GM23338 (cell line): Measurements from ENCODE around the gene PTOV1. TPM values are rescaled to one million over a fixed set of nuclear protein-coding genes. Genes with fewer than 3 reads are reported as not detected.

Experiments
- ATAC-seq: fragments of 200-7000 bp; cut with Tn5 transposase; 3 replicates; pipeline ENCODE4 v1.9.1; 2020
- DNase-seq: peaks from one replicate; pipeline ENCODE4 v3.0.0-alpha.2; 2015; ENCODE audit warnings: low spot score
- H2AFZ ChIP-seq: fragments of 200-600 bp; sonication (generic); 2 replicates; pipeline ENCODE4 v1.8.0; 2016; ENCODE audit warnings: antibody characterized with exemption, mild to moderate bottlenecking, moderate library complexity
- H3F3A ChIP-seq: fragments of 200-600 bp; sonication (generic); replicated peaks from 2 replicates; pipeline ENCODE4 v1.8.0; 2017; ENCODE audit warnings: antibody characterized with exemption, mixed run types, low read depth
- H3K27ac ChIP-seq: fragments of 200-600 bp; sonication (generic); 2 replicates; pipeline ENCODE4 v1.6.1; 2016; ENCODE audit warnings: low read depth
- H3K27me3 ChIP-seq: fragments of 200-600 bp; sonication (generic); 2 replicates; pipeline ENCODE4 v1.8.0; 2016; ENCODE audit warnings: mild to moderate bottlenecking, mixed run types, moderate library complexity; ENCODE audit not compliant: insufficient read depth
- H3K36me3 ChIP-seq: fragments of 200-600 bp; sonication (generic); 2 replicates; pipeline ENCODE4 v1.8.0; 2016; ENCODE audit warnings: mild to moderate bottlenecking; ENCODE audit not compliant: insufficient read depth
- H3K4me1 ChIP-seq: fragments of 200-600 bp; sonication (generic); 2 replicates; pipeline ENCODE4 v1.8.0; 2016; ENCODE audit warnings: mild to moderate bottlenecking, moderate library complexity; ENCODE audit not compliant: insufficient read depth
- H3K4me2 ChIP-seq: fragments of 200-600 bp; sonication (generic); 2 replicates; pipeline ENCODE4 v1.7.1; 2017; ENCODE audit warnings: mixed run types
- H3K4me3 ChIP-seq: fragments of 200-600 bp; sonication (generic); 2 replicates; pipeline ENCODE4 v1.6.1; 2016; ENCODE audit warnings: mixed run types
- H3K79me2 ChIP-seq: fragments of 200-600 bp; sonication (generic); replicated peaks from 2 replicates; pipeline ENCODE4 v1.8.0; 2017; ENCODE audit warnings: mild to moderate bottlenecking; ENCODE audit not compliant: insufficient read depth
- H3K9me2 ChIP-seq: fragments of 200-600 bp; sonication (generic); 2 replicates; pipeline ENCODE4 v1.8.0; 2017; ENCODE audit not compliant: insufficient read depth
- H4K20me1 ChIP-seq: fragments of 200-600 bp; sonication (generic); replicated peaks from 2 replicates; pipeline ENCODE4 v1.8.0; 2017; ENCODE audit warnings: mild to moderate bottlenecking; ENCODE audit not compliant: insufficient read depth
- H3K27ac Mint-ChIP-seq: 2 replicates; pipeline ENCODE4 v1.8.0; 2020; ENCODE audit warnings: inconsistent platforms, mild to moderate bottlenecking, moderate library complexity, mixed read lengths
- H3K27me3 Mint-ChIP-seq: 3 replicates; pipeline ENCODE4 v1.8.0; 2022; ENCODE audit warnings: low read depth, mild to moderate bottlenecking, moderate library complexity, mixed read lengths, inconsistent platforms; ENCODE audit not compliant: insufficient read depth, poor library complexity
- H3K36me3 Mint-ChIP-seq: 3 replicates; pipeline ENCODE4 v1.8.0; 2021; ENCODE audit warnings: low read depth, mild to moderate bottlenecking, inconsistent platforms, moderate library complexity, mixed read lengths
- H3K4me1 Mint-ChIP-seq: 3 replicates; pipeline ENCODE4 v1.8.0; 2020; ENCODE audit warnings: mild to moderate bottlenecking, inconsistent platforms, mixed read lengths
- H3K4me3 Mint-ChIP-seq: 3 replicates; pipeline ENCODE4 v1.8.0; 2021; ENCODE audit warnings: moderate library complexity, mild to moderate bottlenecking, inconsistent platforms, mixed read lengths
- H3K9me3 Mint-ChIP-seq: 3 replicates; pipeline ENCODE4 v1.8.0; 2020; ENCODE audit warnings: moderate library complexity, mild to moderate bottlenecking, inconsistent platforms, mixed read lengths
- CREB1 ChIP-seq: fragments of 250-450 bp; sonication (Bioruptor Pico); IDR thresholded peaks from 2 replicates; pipeline ENCODE4 v1.5.0; 2020; ENCODE audit warnings: low read depth, mild to moderate bottlenecking, moderate library complexity
- EZH2 ChIP-seq: fragments of 200-600 bp; sonication (generic); IDR thresholded peaks from one replicate; pipeline ENCODE4 v1.8.0; 2017; ENCODE audit warnings: antibody characterized with exemption, mild to moderate bottlenecking, low read depth; ENCODE audit not compliant: unreplicated experiment
- EZH2phosphoT487 ChIP-seq: fragments of 200-600 bp; sonication (generic); IDR thresholded peaks from one replicate; pipeline ENCODE4 v1.8.1; 2018; ENCODE audit warnings: antibody characterized with exemption; ENCODE audit not compliant: unreplicated experiment
- JUNB ChIP-seq: IDR thresholded peaks from one replicate; pipeline ENCODE4 v1.6.1; 2016; ENCODE audit warnings: antibody characterized with exemption; ENCODE audit not compliant: unreplicated experiment
- NANOG ChIP-seq: IDR thresholded peaks from 2 replicates; pipeline ENCODE4 v1.6.1; 2016; ENCODE audit warnings: antibody characterized with exemption, borderline replicate concordance
- POLR2AphosphoS5 ChIP-seq: IDR thresholded peaks from 2 replicates; pipeline ENCODE4 v1.6.1; 2016; ENCODE audit warnings: antibody characterized with exemption, low read depth
- STAT1 ChIP-seq: IDR thresholded peaks from one replicate; pipeline ENCODE4 v1.6.1; 2016; ENCODE audit warnings: antibody characterized with exemption; ENCODE audit not compliant: unreplicated experiment
- ZNF114 ChIP-seq: fragments of 250-450 bp; sonication (Bioruptor Pico); IDR thresholded peaks from 2 replicates; pipeline ENCODE4 v1.5.0; 2020; ENCODE audit warnings: mild to moderate bottlenecking, moderate library complexity
- ZNF331 ChIP-seq: fragments of 250-450 bp; sonication (Bioruptor Pico); IDR thresholded peaks from 2 replicates; pipeline ENCODE4 v1.5.0; 2020; ENCODE audit warnings: low read depth, mild to moderate bottlenecking, moderate library complexity
- polyA plus RNA-seq: library from polyadenylated mRNA; unstranded; fragments of >200 nt; fragmentation: Nextera tagmentation; extraction: Ambion mirVana; gene quantifications from 2 replicates; pipeline ENCODE4 v1.2.1, GENCODE V29; 2016
- total RNA-seq: library from RNA; depleted of rRNA; stranded (reverse); fragments of >200 nt; shearing (Covaris generic); gene quantifications from 2 replicates; pipeline ENCODE4 v1.2.3, GENCODE V29; 2014
- TF ChIP-seq, protein P1 (sequence below): fragments of 250-450 bp; sonication (Bioruptor Pico); IDR thresholded peaks from 2 replicates; pipeline ENCODE4 v1.5.0; 2020; ENCODE audit warnings: mild to moderate bottlenecking, moderate library complexity
- TF ChIP-seq, protein P2 (sequence below), 2 experiments: fragments of 200-600 bp in 1 of 2; sonication (generic) in 1 of 2; conservative IDR thresholded peaks; 2 replicates each; pipeline versions ENCODE4 v1.5.1 to v1.6.1; 2016 to 2017; ENCODE audit warnings: antibody characterized with exemption in 2 of 2, low read depth in 2 of 2, mild to moderate bottlenecking in 2 of 2, moderate library complexity in 1 of 2
- TF ChIP-seq, protein P3 (sequence below): IDR thresholded peaks from 2 replicates; pipeline ENCODE4 v1.6.1; 2016; ENCODE audit warnings: antibody characterized with exemption
- TF ChIP-seq, protein P4 (sequence below): IDR thresholded peaks from one replicate; pipeline ENCODE4 v1.6.1; 2018; ENCODE audit warnings: antibody characterized with exemption; ENCODE audit not compliant: unreplicated experiment

PTOV1 gene
- total and polyA plus RNA-seq, 2 experiments from 2014 or later = 188 to 209 TPM

DNA sequence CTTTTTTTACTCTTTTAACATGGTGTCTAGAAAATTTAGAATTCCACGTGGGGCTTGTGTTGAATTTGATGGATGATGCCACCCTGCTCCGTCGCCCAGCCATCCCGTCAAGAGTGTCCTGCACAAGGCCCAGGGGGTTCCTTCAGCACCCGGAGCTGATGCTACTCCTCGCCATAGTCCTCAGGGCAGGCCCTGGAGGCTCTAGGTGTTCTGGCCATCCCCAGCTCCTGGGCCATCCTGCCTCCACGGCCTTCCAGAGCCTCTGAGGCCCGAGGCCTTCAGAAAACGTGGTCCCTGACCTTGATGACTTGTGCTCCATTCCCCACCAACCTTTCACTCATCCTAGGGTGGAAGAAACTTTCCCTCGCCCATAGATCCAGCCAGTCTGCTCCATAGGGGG is 22.9 kb downstream of the PTOV1 start:
- peaks cover 14% of the 10 kb centered on the region; the same call in 1 of the 2 replicates for H3F3A ChIP-seq
- no peaks in the 10 kb centered on the region for H3K9me2 ChIP-seq
- H4K20me1 ChIP-seq = no peaks in the 10 kb centered on the region; the same call in 1 of the 2 replicates
- peaks cover 24% of the 10 kb centered on the region for H3K79me2 ChIP-seq
- no peak overlapping the region for H3K27ac ChIP-seq
- Mint-ChIP-seq H3K36me3 (peaks cover 21% of the 10 kb centered on the region), H3K9me3 (no peaks in the 10 kb centered on the region; the same call in 1 of the 3 replicates), H3K27me3 (peaks cover 16% of the 10 kb centered on the region), H3K4me3 (no peak overlapping the region; the same call in 2 of the 3 replicates), H3K27ac (no peak overlapping the region), H3K4me1 (peaks cover 27% of the 10 kb centered on the region)
- H3K4me3 ChIP-seq = no peak overlapping the region
- H3K27me3 ChIP-seq = no peaks in the 10 kb centered on the region
- peaks cover 18% of the 10 kb centered on the region; the same call in 1 of the 2 replicates for H3K4me1 ChIP-seq
- H3K4me2 ChIP-seq = no peak overlapping the region
- H3K36me3 ChIP-seq = no peaks in the 10 kb centered on the region
- ATAC-seq (no peak), DNase-seq (no peak)
- no peak overlapping the region for H2AFZ ChIP-seq
- TF ChIP-seq, protein P1, sequence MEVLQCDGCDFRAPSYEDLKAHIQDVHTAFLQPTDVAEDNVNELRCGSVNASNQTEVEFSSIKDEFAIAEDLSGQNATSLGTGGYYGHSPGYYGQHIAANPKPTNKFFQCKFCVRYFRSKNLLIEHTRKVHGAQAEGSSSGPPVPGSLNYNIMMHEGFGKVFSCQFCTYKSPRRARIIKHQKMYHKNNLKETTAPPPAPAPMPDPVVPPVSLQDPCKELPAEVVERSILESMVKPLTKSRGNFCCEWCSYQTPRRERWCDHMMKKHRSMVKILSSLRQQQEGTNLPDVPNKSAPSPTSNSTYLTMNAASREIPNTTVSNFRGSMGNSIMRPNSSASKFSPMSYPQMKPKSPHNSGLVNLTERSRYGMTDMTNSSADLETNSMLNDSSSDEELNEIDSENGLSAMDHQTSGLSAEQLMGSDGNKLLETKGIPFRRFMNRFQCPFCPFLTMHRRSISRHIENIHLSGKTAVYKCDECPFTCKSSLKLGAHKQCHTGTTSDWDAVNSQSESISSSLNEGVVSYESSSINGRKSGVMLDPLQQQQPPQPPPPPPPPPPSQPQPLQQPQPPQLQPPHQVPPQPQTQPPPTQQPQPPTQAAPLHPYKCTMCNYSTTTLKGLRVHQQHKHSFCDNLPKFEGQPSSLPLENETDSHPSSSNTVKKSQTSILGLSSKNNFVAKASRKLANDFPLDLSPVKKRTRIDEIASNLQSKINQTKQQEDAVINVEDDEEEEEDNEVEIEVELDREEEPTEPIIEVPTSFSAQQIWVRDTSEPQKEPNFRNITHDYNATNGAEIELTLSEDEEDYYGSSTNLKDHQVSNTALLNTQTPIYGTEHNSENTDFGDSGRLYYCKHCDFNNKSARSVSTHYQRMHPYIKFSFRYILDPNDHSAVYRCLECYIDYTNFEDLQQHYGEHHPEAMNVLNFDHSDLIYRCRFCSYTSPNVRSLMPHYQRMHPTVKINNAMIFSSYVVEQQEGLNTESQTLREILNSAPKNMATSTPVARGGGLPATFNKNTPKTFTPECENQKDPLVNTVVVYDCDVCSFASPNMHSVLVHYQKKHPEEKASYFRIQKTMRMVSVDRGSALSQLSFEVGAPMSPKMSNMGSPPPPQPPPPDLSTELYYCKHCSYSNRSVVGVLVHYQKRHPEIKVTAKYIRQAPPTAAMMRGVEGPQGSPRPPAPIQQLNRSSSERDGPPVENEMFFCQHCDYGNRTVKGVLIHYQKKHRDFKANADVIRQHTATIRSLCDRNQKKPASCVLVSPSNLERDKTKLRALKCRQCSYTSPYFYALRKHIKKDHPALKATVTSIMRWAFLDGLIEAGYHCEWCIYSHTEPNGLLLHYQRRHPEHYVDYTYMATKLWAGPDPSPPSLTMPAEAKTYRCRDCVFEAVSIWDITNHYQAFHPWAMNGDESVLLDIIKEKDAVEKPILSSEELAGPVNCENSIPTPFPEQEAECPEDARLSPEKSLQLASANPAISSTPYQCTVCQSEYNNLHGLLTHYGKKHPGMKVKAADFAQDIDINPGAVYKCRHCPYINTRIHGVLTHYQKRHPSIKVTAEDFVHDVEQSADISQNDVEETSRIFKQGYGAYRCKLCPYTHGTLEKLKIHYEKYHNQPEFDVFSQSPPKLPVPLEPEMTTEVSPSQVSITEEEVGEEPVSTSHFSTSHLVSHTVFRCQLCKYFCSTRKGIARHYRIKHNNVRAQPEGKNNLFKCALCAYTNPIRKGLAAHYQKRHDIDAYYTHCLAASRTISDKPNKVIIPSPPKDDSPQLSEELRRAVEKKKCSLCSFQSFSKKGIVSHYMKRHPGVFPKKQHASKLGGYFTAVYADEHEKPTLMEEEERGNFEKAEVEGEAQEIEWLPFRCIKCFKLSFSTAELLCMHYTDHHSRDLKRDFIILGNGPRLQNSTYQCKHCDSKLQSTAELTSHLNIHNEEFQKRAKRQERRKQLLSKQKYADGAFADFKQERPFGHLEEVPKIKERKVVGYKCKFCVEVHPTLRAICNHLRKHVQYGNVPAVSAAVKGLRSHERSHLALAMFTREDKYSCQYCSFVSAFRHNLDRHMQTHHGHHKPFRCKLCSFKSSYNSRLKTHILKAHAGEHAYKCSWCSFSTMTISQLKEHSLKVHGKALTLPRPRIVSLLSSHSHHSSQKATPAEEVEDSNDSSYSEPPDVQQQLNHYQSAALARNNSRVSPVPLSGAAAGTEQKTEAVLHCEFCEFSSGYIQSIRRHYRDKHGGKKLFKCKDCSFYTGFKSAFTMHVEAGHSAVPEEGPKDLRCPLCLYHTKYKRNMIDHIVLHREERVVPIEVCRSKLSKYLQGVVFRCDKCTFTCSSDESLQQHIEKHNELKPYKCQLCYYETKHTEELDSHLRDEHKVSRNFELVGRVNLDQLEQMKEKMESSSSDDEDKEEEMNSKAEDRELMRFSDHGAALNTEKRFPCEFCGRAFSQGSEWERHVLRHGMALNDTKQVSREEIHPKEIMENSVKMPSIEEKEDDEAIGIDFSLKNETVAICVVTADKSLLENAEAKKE (CRISPR knock-in tag) = no peak
- TF ChIP-seq ZNF114 (CRISPR knock-in tag) = no peak
- TF ChIP-seq, protein P2, sequence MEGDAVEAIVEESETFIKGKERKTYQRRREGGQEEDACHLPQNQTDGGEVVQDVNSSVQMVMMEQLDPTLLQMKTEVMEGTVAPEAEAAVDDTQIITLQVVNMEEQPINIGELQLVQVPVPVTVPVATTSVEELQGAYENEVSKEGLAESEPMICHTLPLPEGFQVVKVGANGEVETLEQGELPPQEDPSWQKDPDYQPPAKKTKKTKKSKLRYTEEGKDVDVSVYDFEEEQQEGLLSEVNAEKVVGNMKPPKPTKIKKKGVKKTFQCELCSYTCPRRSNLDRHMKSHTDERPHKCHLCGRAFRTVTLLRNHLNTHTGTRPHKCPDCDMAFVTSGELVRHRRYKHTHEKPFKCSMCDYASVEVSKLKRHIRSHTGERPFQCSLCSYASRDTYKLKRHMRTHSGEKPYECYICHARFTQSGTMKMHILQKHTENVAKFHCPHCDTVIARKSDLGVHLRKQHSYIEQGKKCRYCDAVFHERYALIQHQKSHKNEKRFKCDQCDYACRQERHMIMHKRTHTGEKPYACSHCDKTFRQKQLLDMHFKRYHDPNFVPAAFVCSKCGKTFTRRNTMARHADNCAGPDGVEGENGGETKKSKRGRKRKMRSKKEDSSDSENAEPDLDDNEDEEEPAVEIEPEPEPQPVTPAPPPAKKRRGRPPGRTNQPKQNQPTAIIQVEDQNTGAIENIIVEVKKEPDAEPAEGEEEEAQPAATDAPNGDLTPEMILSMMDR (conservative IDR thresholded peaks at IDR 0.05; ENCODE audit: low read depth in 2 of 2) = no peak
- TF ChIP-seq, protein P3, sequence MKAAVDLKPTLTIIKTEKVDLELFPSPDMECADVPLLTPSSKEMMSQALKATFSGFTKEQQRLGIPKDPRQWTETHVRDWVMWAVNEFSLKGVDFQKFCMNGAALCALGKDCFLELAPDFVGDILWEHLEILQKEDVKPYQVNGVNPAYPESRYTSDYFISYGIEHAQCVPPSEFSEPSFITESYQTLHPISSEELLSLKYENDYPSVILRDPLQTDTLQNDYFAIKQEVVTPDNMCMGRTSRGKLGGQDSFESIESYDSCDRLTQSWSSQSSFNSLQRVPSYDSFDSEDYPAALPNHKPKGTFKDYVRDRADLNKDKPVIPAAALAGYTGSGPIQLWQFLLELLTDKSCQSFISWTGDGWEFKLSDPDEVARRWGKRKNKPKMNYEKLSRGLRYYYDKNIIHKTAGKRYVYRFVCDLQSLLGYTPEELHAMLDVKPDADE = no peak
- TF ChIP-seq POLR2AphosphoS5 = no peak
- no peak for TF ChIP-seq EZH2
- no peak for TF ChIP-seq STAT1
- TF ChIP-seq CREB1 (CRISPR knock-in tag) = no peak
- TF ChIP-seq, protein P4, sequence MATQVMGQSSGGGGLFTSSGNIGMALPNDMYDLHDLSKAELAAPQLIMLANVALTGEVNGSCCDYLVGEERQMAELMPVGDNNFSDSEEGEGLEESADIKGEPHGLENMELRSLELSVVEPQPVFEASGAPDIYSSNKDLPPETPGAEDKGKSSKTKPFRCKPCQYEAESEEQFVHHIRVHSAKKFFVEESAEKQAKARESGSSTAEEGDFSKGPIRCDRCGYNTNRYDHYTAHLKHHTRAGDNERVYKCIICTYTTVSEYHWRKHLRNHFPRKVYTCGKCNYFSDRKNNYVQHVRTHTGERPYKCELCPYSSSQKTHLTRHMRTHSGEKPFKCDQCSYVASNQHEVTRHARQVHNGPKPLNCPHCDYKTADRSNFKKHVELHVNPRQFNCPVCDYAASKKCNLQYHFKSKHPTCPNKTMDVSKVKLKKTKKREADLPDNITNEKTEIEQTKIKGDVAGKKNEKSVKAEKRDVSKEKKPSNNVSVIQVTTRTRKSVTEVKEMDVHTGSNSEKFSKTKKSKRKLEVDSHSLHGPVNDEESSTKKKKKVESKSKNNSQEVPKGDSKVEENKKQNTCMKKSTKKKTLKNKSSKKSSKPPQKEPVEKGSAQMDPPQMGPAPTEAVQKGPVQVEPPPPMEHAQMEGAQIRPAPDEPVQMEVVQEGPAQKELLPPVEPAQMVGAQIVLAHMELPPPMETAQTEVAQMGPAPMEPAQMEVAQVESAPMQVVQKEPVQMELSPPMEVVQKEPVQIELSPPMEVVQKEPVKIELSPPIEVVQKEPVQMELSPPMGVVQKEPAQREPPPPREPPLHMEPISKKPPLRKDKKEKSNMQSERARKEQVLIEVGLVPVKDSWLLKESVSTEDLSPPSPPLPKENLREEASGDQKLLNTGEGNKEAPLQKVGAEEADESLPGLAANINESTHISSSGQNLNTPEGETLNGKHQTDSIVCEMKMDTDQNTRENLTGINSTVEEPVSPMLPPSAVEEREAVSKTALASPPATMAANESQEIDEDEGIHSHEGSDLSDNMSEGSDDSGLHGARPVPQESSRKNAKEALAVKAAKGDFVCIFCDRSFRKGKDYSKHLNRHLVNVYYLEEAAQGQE = no peak
- TF ChIP-seq NANOG = no peak
- TF ChIP-seq EZH2phosphoT487 = no peak
- no peak for TF ChIP-seq ZNF331
- no peak for TF ChIP-seq JUNB
